Measurements from ENCODE around the gene TCP11X2.
"Not testable (repeated sequence)": the region's sequence is repeated elsewhere in the genome, so short reads cannot be mapped to it uniquely, and the experiment has no call there.

Gene TCP11X2

GRCh38 chrX:102471762-102472220 is at the start of gene TCP11X2:
Gene TCP11X2 (minus strand): TSS chrX:102471812.
- not testable (repeated sequence) for DNase-seq (ENCODE audit: low spot score)

GRCh38 chrX:102517326-102517725 is 45.7 kb upstream of the TCP11X2 start:
- no peak for DNase-seq (ENCODE audit: low spot score)

GRCh38 chrX:102515975-102516941 is 44.6 kb upstream of the TCP11X2 start, which contains the start of gene TMSB15A:
Gene TMSB15A (minus strand): TSS chrX:102516739.
- peak; percentile 4 for DNase-seq (ENCODE audit: low spot score)

GRCh38 chrX:102514536-102514935 is 42.9 kb upstream of the TCP11X2 start:
- DNase-seq (ENCODE audit: low spot score) = no peak

DNA sequence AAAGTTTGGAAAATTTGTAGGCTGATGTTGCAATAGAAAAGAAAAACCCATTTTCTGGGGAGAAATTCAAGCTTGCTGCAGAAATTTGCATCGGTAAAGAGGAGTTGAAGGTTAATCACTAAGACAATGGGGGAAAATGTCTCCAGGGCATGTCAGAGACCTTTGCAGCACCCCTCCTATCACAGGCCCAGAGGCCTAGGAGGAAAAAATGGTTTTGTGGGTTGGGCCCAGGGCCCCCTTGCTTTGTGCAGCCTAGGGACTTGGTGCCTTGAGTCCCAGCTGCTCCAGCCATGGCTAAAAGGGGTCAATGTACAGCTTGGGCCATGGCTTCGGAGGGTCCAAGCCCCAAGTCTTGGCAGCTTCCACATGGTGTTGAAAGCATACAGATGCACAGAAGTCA is 27.1 kb upstream of the TCP11X2 start:
- DNase-seq (ENCODE audit: low spot score) = no peak

- no peak for DNase-seq (ENCODE audit: low spot score)
Measured at GRCh38 chrX:102491766-102492165, 20.2 kb upstream of the TCP11X2 start.

- not testable (repeated sequence) for DNase-seq (ENCODE audit: low spot score)
Measured at GRCh38 chrX:102478765-102479164, 7.2 kb upstream of the TCP11X2 start.

DNA sequence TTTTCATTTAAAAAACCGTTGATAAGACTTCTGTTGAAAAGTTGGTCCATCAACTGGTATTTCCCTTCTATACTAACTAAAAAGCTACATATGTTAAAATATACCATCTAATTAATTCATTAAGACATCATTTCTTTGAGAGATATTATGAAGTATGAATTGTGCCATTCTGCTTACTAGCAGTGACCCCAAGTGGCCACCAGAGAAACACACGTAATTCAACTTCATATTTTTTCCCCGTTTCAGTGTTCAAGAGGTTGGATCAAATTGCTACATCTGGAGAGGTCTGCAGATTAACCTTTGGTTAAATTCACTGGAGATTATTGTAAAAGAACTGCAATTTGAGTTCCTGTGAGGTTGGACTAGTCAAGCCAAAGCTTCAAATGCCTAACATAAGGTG is 1.4 kb downstream of the TCP11X2 start:
- not testable (repeated sequence) for DNase-seq (ENCODE audit: low spot score)

GRCh38 chrX:102458615-102459014 is 13.0 kb downstream of the TCP11X2 start:
- not testable (repeated sequence) for DNase-seq (ENCODE audit: low spot score)

GRCh38 chrX:102439908-102440307 is 31.7 kb downstream of the TCP11X2 start, which contains the start of gene NXF2B:
Gene NXF2B (minus strand): TSS chrX:102440008. CDS start chrX:102380036, 59,972 bp downstream.
- not testable (repeated sequence) for DNase-seq (ENCODE audit: low spot score)

DNA sequence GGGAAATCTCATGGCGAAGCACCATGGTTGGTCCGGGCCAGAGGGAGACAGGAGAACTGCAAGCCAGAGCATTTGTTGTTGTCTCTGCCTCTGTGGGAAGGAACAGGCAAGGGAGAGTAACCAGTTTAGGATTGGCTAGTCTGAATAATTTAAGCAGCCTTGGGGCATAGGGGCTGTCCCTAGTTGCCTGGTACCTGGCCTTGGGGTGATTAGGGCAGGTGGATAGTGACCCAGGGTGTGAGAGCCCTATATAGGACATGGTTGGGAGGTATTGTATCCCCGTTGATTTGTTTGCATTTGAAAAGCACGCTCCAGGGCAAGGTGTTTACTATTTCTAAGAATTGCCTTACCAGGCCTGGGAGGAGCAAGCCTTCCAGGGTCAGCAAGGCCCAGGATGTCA is 57.1 kb downstream of the TCP11X2 start:
- DNase-seq (ENCODE audit: low spot score) = not testable (repeated sequence)

Measured in hematopoietic multipotent progenitor cell treated with erythropoietin and hydrocortisone succinate and interleukin-3 and kit ligand, for 15 days (in vitro differentiated cells).